Testis (tissue), 2 donors: ENCODE data around the gene RANBP3.

Experiments
- CTCF ChIP-seq, 3 experiments: fragments of 450-650 bp in 2 of 3; fragments of 200-600 bp in 1 of 3; sonication (generic) in 1 of 3; IDR thresholded peaks; one replicate each; pipeline ENCODE4 v1.5.1; 2016 to 2019; ENCODE audit warnings: antibody characterized with exemption in 3 of 3, mild to moderate bottlenecking in 2 of 3, moderate library complexity in 1 of 3
- POLR2A ChIP-seq: fragments of 450-650 bp; IDR thresholded peaks from one replicate; pipeline ENCODE4 v1.6.1; 2017; ENCODE audit warnings: antibody characterized with exemption, mild to moderate bottlenecking, moderate library complexity

DNA sequence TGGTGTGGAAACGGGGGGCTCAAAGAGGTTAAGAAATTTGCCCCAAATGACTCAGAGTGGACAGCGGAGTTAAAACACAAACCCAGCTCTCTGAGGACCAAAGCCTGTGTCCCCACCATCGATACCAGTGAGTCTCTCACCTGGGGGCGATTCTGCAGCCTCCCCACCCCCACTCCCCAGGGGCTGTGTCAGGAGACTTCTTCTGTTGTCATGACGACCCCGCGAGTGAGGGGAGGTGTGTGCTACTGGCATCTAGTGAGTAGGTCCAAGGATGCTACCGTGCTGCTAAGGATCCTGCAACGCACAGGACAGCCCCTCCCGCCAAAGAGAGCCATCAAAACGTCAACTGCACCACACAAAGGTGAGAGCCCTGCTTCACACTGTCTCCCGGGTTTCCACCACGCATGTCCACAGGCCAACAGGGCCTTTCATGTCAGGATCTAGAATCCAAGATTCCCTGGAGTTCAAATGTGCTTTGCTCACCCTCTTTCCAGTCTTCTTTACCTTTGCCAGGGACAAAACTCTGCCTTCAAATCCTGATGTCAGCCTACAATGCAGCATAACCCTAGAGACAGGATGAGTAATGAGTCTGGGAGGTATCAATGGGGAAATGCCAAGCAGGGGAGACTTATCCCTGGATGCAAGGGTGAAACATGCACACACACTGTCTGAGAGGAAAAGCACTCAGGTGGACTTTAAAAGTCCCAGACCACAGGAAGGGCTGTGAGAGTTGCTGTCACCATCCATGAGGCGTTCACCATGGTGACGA is 3.9 kb downstream of the RANBP3 start:
- TF ChIP-seq POLR2A (no peak), CTCF (IDR thresholded peaks at IDR 0.05) (no peak)
